SK-N-SH treated with all-trans-retinoic acid at 6 μM for 48 hours (cell line): ENCODE measurements around the gene PTBP3.

ENCODE experiments used
- ESRRG ChIP-seq: fragments of 250-450 bp; sonication (Bioruptor Pico); IDR thresholded peaks from 2 replicates; pipeline ENCODE4 v1.6.1; 2021; ENCODE audit warnings: mild to moderate bottlenecking
- PPARA ChIP-seq: fragments of 250-450 bp; sonication (Bioruptor Pico); IDR thresholded peaks from 2 replicates; pipeline ENCODE4 v1.5.0; 2020; ENCODE audit warnings: mild to moderate bottlenecking, borderline replicate concordance
- RARB ChIP-seq: fragments of 250-450 bp; sonication (Bioruptor Pico); IDR thresholded peaks from 2 replicates; pipeline ENCODE4 v1.8.0; 2021; ENCODE audit warnings: mild to moderate bottlenecking, moderate library complexity
- TCF4 ChIP-seq: fragments of 250-450 bp; sonication (Bioruptor Pico); IDR thresholded peaks from 2 replicates; pipeline ENCODE4 v1.8.0; 2021; ENCODE audit warnings: mild to moderate bottlenecking, moderate library complexity, borderline replicate concordance
- TOX ChIP-seq: fragments of 250-450 bp; sonication (Bioruptor Pico); IDR thresholded peaks from 2 replicates; pipeline ENCODE4 v1.8.0; 2021; ENCODE audit warnings: mild to moderate bottlenecking, moderate library complexity, borderline replicate concordance
- ZFP30 ChIP-seq: fragments of 450-650 bp; formaldehyde crosslinking; IDR thresholded peaks from 2 replicates; pipeline ENCODE4 v1.5.0; 2022; ENCODE audit warnings: mild to moderate bottlenecking, moderate library complexity
- ZNF565 ChIP-seq: fragments of 450-650 bp; formaldehyde crosslinking; conservative IDR thresholded peaks from 2 replicates; pipeline ENCODE4 v1.5.0; 2020; ENCODE audit warnings: low read depth, mild to moderate bottlenecking, moderate library complexity
- TF ChIP-seq, protein P1 (sequence below): fragments of 250-450 bp; sonication (Bioruptor Pico); IDR thresholded peaks from 2 replicates; pipeline ENCODE4 v1.5.0; 2020; ENCODE audit warnings: mild to moderate bottlenecking, moderate library complexity
- TF ChIP-seq, protein P2 (sequence below): fragments of 250-450 bp; sonication (Bioruptor Pico); IDR thresholded peaks from 2 replicates; pipeline ENCODE4 v1.5.1; 2021; ENCODE audit warnings: mild to moderate bottlenecking, moderate library complexity
- TF ChIP-seq, protein P3 (sequence below): fragments of 250-450 bp; sonication (Bioruptor Pico); IDR thresholded peaks from 2 replicates; pipeline ENCODE4 v1.5.1; 2020; ENCODE audit warnings: low read depth, mild to moderate bottlenecking, moderate library complexity
- TF ChIP-seq, protein P4 (sequence below): fragments of 250-450 bp; sonication (Bioruptor Pico); IDR thresholded peaks from 2 replicates; pipeline ENCODE4 v1.8.0; 2020; ENCODE audit warnings: mild to moderate bottlenecking, moderate library complexity, borderline replicate concordance

DNA sequence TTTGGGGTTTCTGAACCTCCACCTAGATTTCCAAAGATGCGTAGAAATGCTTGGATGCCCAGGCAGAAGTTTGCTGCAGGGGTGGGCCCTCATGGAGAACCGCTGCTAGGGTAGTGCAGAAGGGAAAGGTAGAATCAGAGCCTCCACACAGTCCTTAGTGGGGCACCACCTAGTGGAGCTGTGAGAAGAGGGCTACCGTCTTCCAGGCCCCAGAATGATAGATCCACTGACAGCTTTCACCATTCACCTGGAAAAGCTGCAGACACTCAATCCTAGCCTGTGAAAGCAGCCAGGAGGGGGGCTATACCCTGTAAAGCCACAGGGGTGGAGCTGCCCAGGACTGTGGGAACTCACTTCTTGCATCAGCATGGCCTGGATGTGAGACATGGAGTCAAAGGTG, 33.2 kb upstream of the PTBP3 start:
- TF ChIP-seq, protein P1, sequence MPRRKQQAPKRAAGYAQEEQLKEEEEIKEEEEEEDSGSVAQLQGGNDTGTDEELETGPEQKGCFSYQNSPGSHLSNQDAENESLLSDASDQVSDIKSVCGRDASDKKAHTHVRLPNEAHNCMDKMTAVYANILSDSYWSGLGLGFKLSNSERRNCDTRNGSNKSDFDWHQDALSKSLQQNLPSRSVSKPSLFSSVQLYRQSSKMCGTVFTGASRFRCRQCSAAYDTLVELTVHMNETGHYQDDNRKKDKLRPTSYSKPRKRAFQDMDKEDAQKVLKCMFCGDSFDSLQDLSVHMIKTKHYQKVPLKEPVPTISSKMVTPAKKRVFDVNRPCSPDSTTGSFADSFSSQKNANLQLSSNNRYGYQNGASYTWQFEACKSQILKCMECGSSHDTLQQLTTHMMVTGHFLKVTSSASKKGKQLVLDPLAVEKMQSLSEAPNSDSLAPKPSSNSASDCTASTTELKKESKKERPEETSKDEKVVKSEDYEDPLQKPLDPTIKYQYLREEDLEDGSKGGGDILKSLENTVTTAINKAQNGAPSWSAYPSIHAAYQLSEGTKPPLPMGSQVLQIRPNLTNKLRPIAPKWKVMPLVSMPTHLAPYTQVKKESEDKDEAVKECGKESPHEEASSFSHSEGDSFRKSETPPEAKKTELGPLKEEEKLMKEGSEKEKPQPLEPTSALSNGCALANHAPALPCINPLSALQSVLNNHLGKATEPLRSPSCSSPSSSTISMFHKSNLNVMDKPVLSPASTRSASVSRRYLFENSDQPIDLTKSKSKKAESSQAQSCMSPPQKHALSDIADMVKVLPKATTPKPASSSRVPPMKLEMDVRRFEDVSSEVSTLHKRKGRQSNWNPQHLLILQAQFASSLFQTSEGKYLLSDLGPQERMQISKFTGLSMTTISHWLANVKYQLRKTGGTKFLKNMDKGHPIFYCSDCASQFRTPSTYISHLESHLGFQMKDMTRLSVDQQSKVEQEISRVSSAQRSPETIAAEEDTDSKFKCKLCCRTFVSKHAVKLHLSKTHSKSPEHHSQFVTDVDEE (CRISPR knock-in tag): no peak
- TF ChIP-seq ZNF565 (CRISPR knock-in tag): no peak
- no peak for TF ChIP-seq RARB
- no peak for TF ChIP-seq ESRRG
- TF ChIP-seq, protein P2, sequence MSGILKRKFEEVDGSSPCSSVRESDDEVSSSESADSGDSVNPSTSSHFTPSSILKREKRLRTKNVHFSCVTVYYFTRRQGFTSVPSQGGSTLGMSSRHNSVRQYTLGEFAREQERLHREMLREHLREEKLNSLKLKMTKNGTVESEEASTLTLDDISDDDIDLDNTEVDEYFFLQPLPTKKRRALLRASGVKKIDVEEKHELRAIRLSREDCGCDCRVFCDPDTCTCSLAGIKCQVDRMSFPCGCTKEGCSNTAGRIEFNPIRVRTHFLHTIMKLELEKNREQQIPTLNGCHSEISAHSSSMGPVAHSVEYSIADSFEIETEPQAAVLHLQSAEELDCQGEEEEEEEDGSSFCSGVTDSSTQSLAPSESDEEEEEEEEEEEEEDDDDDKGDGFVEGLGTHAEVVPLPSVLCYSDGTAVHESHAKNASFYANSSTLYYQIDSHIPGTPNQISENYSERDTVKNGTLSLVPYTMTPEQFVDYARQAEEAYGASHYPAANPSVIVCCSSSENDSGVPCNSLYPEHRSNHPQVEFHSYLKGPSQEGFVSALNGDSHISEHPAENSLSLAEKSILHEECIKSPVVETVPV (CRISPR knock-in tag): no peak
- TF ChIP-seq, protein P3, sequence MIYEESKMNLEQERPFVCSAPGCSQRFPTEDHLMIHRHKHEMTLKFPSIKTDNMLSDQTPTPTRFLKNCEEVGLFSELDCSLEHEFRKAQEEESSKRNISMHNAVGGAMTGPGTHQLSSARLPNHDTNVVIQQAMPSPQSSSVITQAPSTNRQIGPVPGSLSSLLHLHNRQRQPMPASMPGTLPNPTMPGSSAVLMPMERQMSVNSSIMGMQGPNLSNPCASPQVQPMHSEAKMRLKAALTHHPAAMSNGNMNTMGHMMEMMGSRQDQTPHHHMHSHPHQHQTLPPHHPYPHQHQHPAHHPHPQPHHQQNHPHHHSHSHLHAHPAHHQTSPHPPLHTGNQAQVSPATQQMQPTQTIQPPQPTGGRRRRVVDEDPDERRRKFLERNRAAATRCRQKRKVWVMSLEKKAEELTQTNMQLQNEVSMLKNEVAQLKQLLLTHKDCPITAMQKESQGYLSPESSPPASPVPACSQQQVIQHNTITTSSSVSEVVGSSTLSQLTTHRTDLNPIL: no peak
- no peak for TF ChIP-seq ZFP30
- no peak for TF ChIP-seq TCF4
- TF ChIP-seq TOX (CRISPR knock-in tag): no peak
- no peak for TF ChIP-seq PPARA (CRISPR knock-in tag)
- TF ChIP-seq, protein P4, sequence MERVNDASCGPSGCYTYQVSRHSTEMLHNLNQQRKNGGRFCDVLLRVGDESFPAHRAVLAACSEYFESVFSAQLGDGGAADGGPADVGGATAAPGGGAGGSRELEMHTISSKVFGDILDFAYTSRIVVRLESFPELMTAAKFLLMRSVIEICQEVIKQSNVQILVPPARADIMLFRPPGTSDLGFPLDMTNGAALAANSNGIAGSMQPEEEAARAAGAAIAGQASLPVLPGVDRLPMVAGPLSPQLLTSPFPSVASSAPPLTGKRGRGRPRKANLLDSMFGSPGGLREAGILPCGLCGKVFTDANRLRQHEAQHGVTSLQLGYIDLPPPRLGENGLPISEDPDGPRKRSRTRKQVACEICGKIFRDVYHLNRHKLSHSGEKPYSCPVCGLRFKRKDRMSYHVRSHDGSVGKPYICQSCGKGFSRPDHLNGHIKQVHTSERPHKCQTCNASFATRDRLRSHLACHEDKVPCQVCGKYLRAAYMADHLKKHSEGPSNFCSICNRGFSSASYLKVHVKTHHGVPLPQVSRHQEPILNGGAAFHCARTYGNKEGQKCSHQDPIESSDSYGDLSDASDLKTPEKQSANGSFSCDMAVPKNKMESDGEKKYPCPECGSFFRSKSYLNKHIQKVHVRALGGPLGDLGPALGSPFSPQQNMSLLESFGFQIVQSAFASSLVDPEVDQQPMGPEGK: no peak
